Gastrocnemius medialis (tissue), 4 donors: ENCODE measurements around the gene SLC10A1.

ENCODE experiments used
- CTCF ChIP-seq, 5 experiments: fragments of 450-650 bp in 3 of 5; fragments of 200-600 bp in 2 of 5; sonication (generic) in 2 of 5; IDR thresholded peaks in 4 of 5; conservative IDR thresholded peaks in 1 of 5; 1 replicate in 4 of 5; 2 replicates in 1 of 5; pipeline ENCODE4 v1.5.1; 2016 to 2019; ENCODE audit warnings: antibody characterized with exemption in 5 of 5, mild to moderate bottlenecking in 3 of 5, moderate library complexity in 3 of 5
- POLR2A ChIP-seq, 2 donors: fragments of 450-650 bp; IDR thresholded peaks; one replicate each; pipeline ENCODE4 v1.6.1; 2017; ENCODE audit warnings: antibody characterized with exemption in 2 of 2, mild to moderate bottlenecking in 2 of 2, moderate library complexity in 2 of 2

DNA sequence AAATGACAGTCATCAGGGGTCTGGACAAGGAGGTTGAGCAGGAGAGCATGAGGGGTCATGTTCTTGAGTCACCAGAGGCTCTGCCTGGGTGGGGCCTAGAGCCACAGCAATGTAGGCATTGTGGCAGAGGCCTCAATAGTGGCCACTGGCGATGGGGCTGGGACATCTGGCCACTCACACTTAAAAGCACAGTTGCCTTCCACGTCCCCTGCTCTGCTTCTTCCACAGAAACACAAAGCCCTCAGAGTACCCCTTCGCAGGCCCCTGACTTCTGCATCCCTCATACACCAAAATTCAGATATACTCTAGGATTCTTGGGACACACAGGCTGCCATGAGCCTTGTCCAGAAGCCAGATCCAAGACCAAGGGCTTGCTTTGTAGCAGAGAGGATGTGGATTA, 2.2 kb downstream of the SLC10A1 start:
- TF ChIP-seq CTCF (IDR thresholded peaks at IDR 0.05 in 4 of 5, conservative IDR thresholded peaks at IDR 0.05 in 1 of 5) = no peak
- TF ChIP-seq POLR2A (IDR thresholded peaks at IDR 0.05) = no peak
